ENCODE measurements around the gene ASB1.
"Not testable (repeated sequence)": the region's sequence is repeated elsewhere in the genome, so short reads cannot be mapped to it uniquely, and the experiment has no call there.

The ASB1 gene

GRCh38 chr2:238404406-238405216 lies 22.1 kb upstream of the ASB1 start:
- no peak for DNase-seq

- DNase-seq = not testable (repeated sequence)
Measured at GRCh38 chr2:238405217-238405555, 21.5 kb upstream of the ASB1 start.

- no peak for DNase-seq
Measured at GRCh38 chr2:238406221-238406997, 20.3 kb upstream of the ASB1 start.

- DNase-seq = no peak
Measured at GRCh38 chr2:238406998-238407285, 19.8 kb upstream of the ASB1 start.

- no peak for DNase-seq
Measured at GRCh38 chr2:238407566-238407965, 19.2 kb upstream of the ASB1 start.

GRCh38 chr2:238408615-238409340 lies 17.9 kb upstream of the ASB1 start:
- no peak for DNase-seq

- no peak for DNase-seq
Measured at GRCh38 chr2:238409341-238410199, 17.2 kb upstream of the ASB1 start.

- DNase-seq = no peak
Measured at GRCh38 chr2:238412067-238412767, 14.5 kb upstream of the ASB1 start.

GRCh38 chr2:238413368-238413767 lies 13.4 kb upstream of the ASB1 start:
- DNase-seq = no peak

GRCh38 chr2:238415036-238415764 lies 11.5 kb upstream of the ASB1 start:
- no peak for DNase-seq

GRCh38 chr2:238415893-238416292 lies 10.8 kb upstream of the ASB1 start:
- DNase-seq = no peak

- DNase-seq = no peak
Measured at GRCh38 chr2:238418196-238418998, 8.3 kb upstream of the ASB1 start.

GRCh38 chr2:238418999-238419546 lies 7.7 kb upstream of the ASB1 start:
- peak; percentile 35 for DNase-seq

GRCh38 chr2:238420442-238420841 lies 6.3 kb upstream of the ASB1 start:
- DNase-seq = no peak

- DNase-seq = peak; percentile 36
Measured at GRCh38 chr2:238420878-238421694, 5.6 kb upstream of the ASB1 start.

GRCh38 chr2:238421695-238422035 lies 5.1 kb upstream of the ASB1 start:
- no peak for DNase-seq

GRCh38 chr2:238422285-238422684 lies 4.4 kb upstream of the ASB1 start:
- no peak for DNase-seq

GRCh38 chr2:238422940-238423339 lies 3.8 kb upstream of the ASB1 start:
- no peak for DNase-seq

GRCh38 chr2:238423561-238424312 lies 3.0 kb upstream of the ASB1 start:
- peak; percentile 54 for DNase-seq

All from fibroblast of skin of right biceps (primary cell).